H1 (cell line): ENCODE measurements around the gene CD38. TPM values are rescaled to one million over a fixed set of nuclear protein-coding genes. Genes with fewer than 3 reads are reported as not detected.

Source experiments
- CTCF ChIA-PET: fragments of 300-600 bp; sonication (Branson Sonifier 250); formaldehyde crosslinking; loops from one replicate; lab custom pipeline; 2021; ENCODE audit not compliant: partially characterized antibody; lab: Charles Lee
- POLR2A ChIA-PET: fragments of 300-600 bp; sonication (Branson Sonifier 250); formaldehyde crosslinking; loops from one replicate; lab custom pipeline; 2021; ENCODE audit warnings: inconsistent platforms; ENCODE audit not compliant: partially characterized antibody; lab: Charles Lee
- DNase-seq, 2 experiments: peaks; one replicate each; pipeline versions ENCODE4 v3.0.0 to v3.0.0-alpha.2; 2010 to 2022; ENCODE audit warnings: low spot score in 2 of 2, low read depth in 1 of 2, mixed read lengths in 1 of 2
- FAIRE-seq: peaks from 2 replicates; lab custom pipeline; 2011; peaks lifted over from hg19 to GRCh38; lab: Jason Lieb, UNC
- H2AFZ ChIP-seq: 2 replicates; pipeline ENCODE4 v1.8.1; 2012; ENCODE audit warnings: low read length, inconsistent platforms
- H2AK5ac ChIP-seq: 2 replicates; pipeline ENCODE4 v1.6.1; 2013; ENCODE audit warnings: low read depth, low read length
- H2BK120ac ChIP-seq: replicated peaks from 2 replicates; pipeline ENCODE3; 2013; ENCODE audit warnings: low read depth, low read length, inconsistent platforms
- H2BK12ac ChIP-seq: 2 replicates; pipeline ENCODE4 v1.6.1; 2013; ENCODE audit warnings: low read depth, low read length
- H2BK15ac ChIP-seq: 2 replicates; pipeline ENCODE4 v1.6.1; 2013; ENCODE audit warnings: low read length
- H2BK20ac ChIP-seq: 2 replicates; pipeline ENCODE4 v1.6.1; 2013; ENCODE audit warnings: low read length
- H2BK5ac ChIP-seq: 2 replicates; pipeline ENCODE4 v1.6.1; 2013; ENCODE audit warnings: low read depth, low read length
- H3K14ac ChIP-seq: 2 replicates; pipeline ENCODE4 v1.6.1; 2013; ENCODE audit warnings: inconsistent platforms; ENCODE audit not compliant: insufficient read length
- H3K18ac ChIP-seq: 2 replicates; pipeline ENCODE4 v1.6.1; 2013; ENCODE audit warnings: low read length; ENCODE audit errors: extremely low read depth
- H3K23ac ChIP-seq: 2 replicates; pipeline ENCODE4 v1.6.1; 2013; ENCODE audit warnings: inconsistent platforms; ENCODE audit not compliant: insufficient read length
- H3K23me2 ChIP-seq: 2 replicates; pipeline ENCODE4 v1.6.1; 2013; ENCODE audit warnings: low read depth, low read length
- H3K27ac ChIP-seq: 2 replicates; pipeline ENCODE4 v1.6.1; 2011; ENCODE audit warnings: low read depth, low read length, inconsistent platforms
- H3K27me3 ChIP-seq, 4 experiments: replicated peaks in 1 of 4; 1 replicate in 1 of 4; 2 replicates in 3 of 4; pipeline versions ENCODE4 v1.6.1 to v1.8.1; 2011 to 2013; ENCODE audit warnings: low read length in 3 of 4, mild to moderate bottlenecking in 3 of 4, inconsistent platforms in 2 of 4, mixed read lengths in 2 of 4, moderate library complexity in 1 of 4; ENCODE audit not compliant: control insufficient read depth in 3 of 4, insufficient read depth in 3 of 4; ENCODE audit errors: extremely low read depth in 1 of 4
- H3K36me3 ChIP-seq, 4 experiments: 2 replicates each; pipeline versions ENCODE4 v1.6.1 to v1.8.1; 2011 to 2013; ENCODE audit warnings: mild to moderate bottlenecking in 4 of 4, low read length in 3 of 4, moderate library complexity in 2 of 4, control low read depth in 1 of 4, inconsistent platforms in 1 of 4; ENCODE audit not compliant: insufficient read depth in 4 of 4, control insufficient read depth in 2 of 4
- H3K4ac ChIP-seq: replicated peaks from 2 replicates; pipeline ENCODE3; 2013; ENCODE audit warnings: low read length, low read depth, mixed read lengths, inconsistent platforms; ENCODE audit not compliant: insufficient read length
- H3K4me1 ChIP-seq, 4 experiments: replicated peaks in 1 of 4; 1 replicate in 1 of 4; 2 replicates in 3 of 4; pipeline versions ENCODE4 v1.6.1 to v1.8.1; 2011 to 2013; ENCODE audit warnings: low read length in 3 of 4, inconsistent platforms in 2 of 4, mixed read lengths in 1 of 4; ENCODE audit not compliant: insufficient read depth in 4 of 4, control insufficient read depth in 3 of 4
- H3K4me2 ChIP-seq, 2 experiments: 2 replicates each; pipeline versions ENCODE4 v1.6.1 to v1.8.1; 2011 to 2013; ENCODE audit warnings: low read depth in 2 of 2, low read length in 2 of 2, control low read depth in 1 of 2, inconsistent platforms in 1 of 2, mild to moderate bottlenecking in 1 of 2; ENCODE audit not compliant: insufficient read depth in 1 of 2
- H3K4me3 ChIP-seq, 4 experiments: fragments of 200-600, 300-600 bp in 1 of 4; sonication (generic), shearing (Covaris generic), sonication (Bioruptor Twin) in 1 of 4; 2 replicates each; pipeline versions ENCODE4 v1.5.1 to v1.8.1; 2011 to 2016; ENCODE audit warnings: low read length in 4 of 4, low read depth in 3 of 4, control low read depth in 2 of 4, inconsistent platforms in 2 of 4, mild to moderate bottlenecking in 2 of 4, mixed read lengths in 1 of 4, moderate library complexity in 1 of 4; ENCODE audit not compliant: insufficient read depth in 2 of 4; ENCODE audit errors: extremely low read depth in 1 of 4
- H3K56ac ChIP-seq: replicated peaks from 2 replicates; pipeline ENCODE3; 2013; ENCODE audit warnings: low read depth, mild to moderate bottlenecking, mixed read lengths, low read length, inconsistent platforms; ENCODE audit not compliant: insufficient read length
- H3K79me1 ChIP-seq: 2 replicates; pipeline ENCODE4 v1.6.1; 2013; ENCODE audit warnings: low read depth, low read length, control low read depth
- H3K79me2 ChIP-seq, 2 experiments: 2 replicates each; pipeline versions ENCODE4 v1.6.1 to v1.8.1; 2012 to 2013; ENCODE audit warnings: low read length in 2 of 2, mild to moderate bottlenecking in 2 of 2, inconsistent platforms in 1 of 2; ENCODE audit not compliant: insufficient read depth in 2 of 2, control insufficient read depth in 1 of 2
- H3K9ac ChIP-seq, 4 experiments: replicated peaks in 1 of 4; 1 replicate in 1 of 4; 2 replicates in 3 of 4; pipeline versions ENCODE4 v1.6.1 to v1.8.1; 2011 to 2013; ENCODE audit warnings: low read depth in 3 of 4, low read length in 3 of 4, control low read depth in 2 of 4, mild to moderate bottlenecking in 2 of 4, moderate library complexity in 2 of 4, inconsistent platforms in 1 of 4; ENCODE audit errors: extremely low read depth in 1 of 4
- H3K9me3 ChIP-seq, 2 experiments: 2 replicates each; pipeline versions ENCODE4 v1.6.1 to v1.8.1; 2012 to 2013; ENCODE audit warnings: mild to moderate bottlenecking in 2 of 2, moderate library complexity in 2 of 2, control low read depth in 1 of 2, inconsistent platforms in 1 of 2, low read depth in 1 of 2, low read length in 1 of 2, mixed read lengths in 1 of 2; ENCODE audit not compliant: insufficient read depth in 2 of 2
- H4K20me1 ChIP-seq, 2 experiments: replicated peaks in 1 of 2; 2 replicates each; pipeline versions ENCODE3 to v1.8.1; 2011 to 2013; ENCODE audit warnings: inconsistent platforms in 2 of 2, low read length in 2 of 2, mild to moderate bottlenecking in 1 of 2; ENCODE audit not compliant: insufficient read depth in 2 of 2, control insufficient read depth in 1 of 2
- H4K5ac ChIP-seq: 2 replicates; pipeline ENCODE4 v1.6.1; 2013; ENCODE audit warnings: low read length, low read depth, mixed read lengths, inconsistent platforms; ENCODE audit not compliant: insufficient read length
- H4K8ac ChIP-seq: 2 replicates; pipeline ENCODE4 v1.8.0; 2013; ENCODE audit warnings: mild to moderate bottlenecking, moderate library complexity, low read length, inconsistent platforms; ENCODE audit not compliant: insufficient read depth; ENCODE audit errors: extremely low read depth
- H4K91ac ChIP-seq: replicated peaks from 2 replicates; pipeline ENCODE3; 2013; ENCODE audit warnings: low read length, mixed read lengths, inconsistent platforms; ENCODE audit not compliant: insufficient read length
- CEBPB ChIP-seq: IDR thresholded peaks from 2 replicates; pipeline ENCODE4 v1.6.1; 2012; ENCODE audit warnings: low read depth, low read length
- RAD21 ChIP-seq, 2 experiments: IDR thresholded peaks in 1 of 2; conservative IDR thresholded peaks in 1 of 2; 2 replicates each; pipeline ENCODE4 v1.6.1; 2011; ENCODE audit warnings: low read depth in 2 of 2, low read length in 2 of 2, improper control_type of control experiment in 1 of 2, inconsistent platforms in 1 of 2, mild to moderate bottlenecking in 1 of 2, moderate library complexity in 1 of 2
- RXRA ChIP-seq: IDR thresholded peaks from 2 replicates; pipeline ENCODE4 v1.6.1; 2011; ENCODE audit warnings: low read depth, mild to moderate bottlenecking, low read length, moderate library complexity; ENCODE audit not compliant: insufficient read depth
- SIX5 ChIP-seq: IDR thresholded peaks from 2 replicates; pipeline ENCODE4 v1.6.1; 2011; ENCODE audit warnings: mild to moderate bottlenecking, low read depth, low read length
- SRF ChIP-seq: IDR thresholded peaks from 2 replicates; pipeline ENCODE4 v1.6.1; 2011; ENCODE audit warnings: mild to moderate bottlenecking, low read depth, low read length, moderate library complexity
- TCF12 ChIP-seq: IDR thresholded peaks from 2 replicates; pipeline ENCODE4 v1.6.1; 2011; ENCODE audit warnings: low read depth, mild to moderate bottlenecking, low read length
- YY1 ChIP-seq: IDR thresholded peaks from 2 replicates; pipeline ENCODE4 v1.6.1; 2011; ENCODE audit warnings: low read depth, mild to moderate bottlenecking, low read length
- WGBS, 2 experiments: shearing (Covaris generic) in 1 of 2; methylation state at CpG; one replicate each; pipeline versions ENCODE4 v1.1.6 to v1.1.7; 2013 to 2015; ENCODE audit warnings: low lambda C conversion rate in 2 of 2, mixed read lengths in 2 of 2, inconsistent platforms in 1 of 2, low coverage in 1 of 2, missing lambda C conversion rate in 1 of 2; ENCODE audit not compliant: insufficient replicate concordance in 2 of 2, insufficient coverage in 1 of 2, insufficient read length in 1 of 2; ENCODE audit errors: extremely low coverage in 1 of 2, missing lambda C conversion rate in 1 of 2; 5-methylcytosine and 5-hydroxymethylcytosine counted together
- polyA plus RNA-seq, 7 experiments: library from polyadenylated mRNA; depleted of rRNA in 3 of 7; stranded (reverse) in 5 of 7; unstranded in 2 of 7; fragments of >200 nt in 5 of 7; fragments of 200-250 nt in 2 of 7; gene quantifications; 1 replicate in 5 of 7; 2 replicates in 1 of 7; 4 replicates in 1 of 7; pipeline versions ENCODE4 v1.2.1 to v1.2.3, GENCODE V29; 2011 to 2013; ENCODE audit warnings: missing spikeins in 2 of 7, mixed read lengths in 2 of 7
- total RNA-seq: library from RNA; stranded (reverse); fragmentation: NEBNext Ultra II Directional; extraction: Animal tissue kit (Norgen Biotek cat#: 25700); gene quantifications from 2 replicates; pipeline ENCODE4 v1.2.1, GENCODE V29; 2021
- TF ChIP-seq, protein P1 (sequence below): IDR thresholded peaks from 2 replicates; pipeline ENCODE4 v1.6.1; 2012; ENCODE audit warnings: low read length, inconsistent platforms
- TF ChIP-seq, protein P2 (sequence below): IDR thresholded peaks from 2 replicates; pipeline ENCODE4 v1.6.1; 2012; ENCODE audit warnings: inconsistent platforms

The CD38 gene
- total and polyA plus RNA-seq, 2 of the 8 experiments (the other 6 are each of a cell fraction or from before 2014, with no cell fraction given), result 0.14 to 0.24 TPM

DNA sequence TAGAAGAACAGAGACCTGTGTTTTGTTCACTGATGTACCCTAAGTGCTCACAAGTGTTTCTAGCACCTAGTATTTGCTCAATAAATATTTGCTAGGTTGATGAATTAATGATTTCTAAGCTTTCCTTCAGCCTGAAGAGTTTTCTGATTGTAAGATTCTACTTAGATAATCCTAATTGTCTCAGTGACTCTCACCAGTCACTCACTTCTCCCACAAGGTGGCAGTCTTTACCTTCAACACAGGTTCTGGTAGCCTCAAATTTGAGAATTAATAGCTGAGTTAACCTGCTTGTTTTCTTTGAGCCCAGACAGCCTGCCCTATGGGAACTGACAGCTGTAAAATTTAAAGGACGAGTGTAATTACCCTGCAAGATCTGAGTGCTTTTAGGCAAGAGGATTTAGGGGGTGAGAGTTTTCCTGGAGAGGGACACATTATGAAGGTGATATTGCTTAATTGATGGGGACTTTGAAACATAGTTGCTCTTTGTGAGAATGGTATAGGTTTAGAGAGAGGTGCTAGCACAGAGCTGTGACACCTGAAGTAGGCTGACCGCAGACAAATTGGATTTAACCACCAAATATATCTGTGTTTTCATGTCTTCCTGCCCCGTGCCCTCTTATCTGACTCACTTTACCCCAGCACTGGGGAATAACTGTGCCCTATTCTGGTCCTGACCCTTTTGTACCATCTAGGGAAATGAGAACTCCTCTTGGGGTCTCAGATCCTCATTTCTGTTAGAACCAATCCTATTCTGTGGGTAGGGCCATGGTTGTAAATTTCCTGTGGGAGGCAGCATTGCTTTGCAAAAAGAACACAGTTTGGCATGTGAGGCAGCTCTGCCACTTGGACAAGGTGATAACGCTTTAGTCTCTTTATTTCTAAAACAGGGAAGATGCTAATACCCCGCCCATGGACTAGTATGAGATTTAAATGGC lies 27.7 kb downstream of the CD38 start:
- H3K79me2 ChIP-seq, result no peaks in the 10 kb centered on the region
- H2BK20ac ChIP-seq, result peak overlapping the region; percentile 16; the same call in 1 of the 2 replicates
- no peak overlapping the region for H3K27ac ChIP-seq
- H3K36me3 ChIP-seq, result no peaks in the 10 kb centered on the region
- POLR2A ChIA-PET, result interaction anchor here (0.8 to 1.4 kb wide), 4 partner anchors 150 to 196 kb away, joined by 3 to 4 read pairs (median 3); no protein-coding TSS in a partner anchor
- H3K4me1 ChIP-seq, result peaks cover 0 to 3% (median 0%) of the 10 kb centered on the region in 4 experiments; a peak in 1 of 7 replicates
- H4K91ac ChIP-seq, result no peak overlapping the region
- no peaks in the 10 kb centered on the region for H3K27me3 ChIP-seq
- H3K14ac ChIP-seq, result no peak overlapping the region
- H3K9ac ChIP-seq, result no peak overlapping the region
- no peak overlapping the region for H2AK5ac ChIP-seq
- no peaks in the 10 kb centered on the region for H3K23me2 ChIP-seq
- no peaks in the 10 kb centered on the region for H3K9me3 ChIP-seq
- no peak overlapping the region for H2BK5ac ChIP-seq
- H3K56ac ChIP-seq, result no peak overlapping the region
- WGBS, 2 experiments, result 68% methylated on average over 5 of the region's 5 CpGs; no CpG with 5 or more reads in 1 of the 2 experiments
- CTCF ChIA-PET, result interaction anchor here (0.6 to 7.4 kb wide), 78 partner anchors 8 to 572 kb away, joined by 3 to 150 read pairs (median 5); partner anchors contain the start of genes CC2D2A, FGFBP1 and FGFBP2
- no peak overlapping the region for H3K18ac ChIP-seq
- no peak overlapping the region for H2AFZ ChIP-seq
- no peak overlapping the region for H2BK120ac ChIP-seq
- no peak overlapping the region for H3K4ac ChIP-seq
- FAIRE-seq (peak; percentile 82), DNase-seq (no peak)
- H3K23ac ChIP-seq, result no peak overlapping the region
- H3K79me1 ChIP-seq, result no peaks in the 10 kb centered on the region
- no peak overlapping the region for H4K5ac ChIP-seq
- no peak overlapping the region for H2BK12ac ChIP-seq
- no peaks in the 10 kb centered on the region for H4K20me1 ChIP-seq
- H2BK15ac ChIP-seq, result no peak overlapping the region
- H3K4me3 ChIP-seq, result no peak overlapping the region
- H3K4me2 ChIP-seq, result no peak overlapping the region
- no peak overlapping the region for H4K8ac ChIP-seq
- peak; percentile 92 to 95 for TF ChIP-seq RAD21 (IDR thresholded peaks at IDR 0.05 in 1 of 2, conservative IDR thresholded peaks at IDR 0.05 in 1 of 2; ENCODE audit: low read depth in 2 of 2, low read length in 2 of 2)
- TF ChIP-seq CEBPB, result no peak
- TF ChIP-seq SRF, result no peak
- TF ChIP-seq SIX5, result no peak
- TF ChIP-seq, protein P1, sequence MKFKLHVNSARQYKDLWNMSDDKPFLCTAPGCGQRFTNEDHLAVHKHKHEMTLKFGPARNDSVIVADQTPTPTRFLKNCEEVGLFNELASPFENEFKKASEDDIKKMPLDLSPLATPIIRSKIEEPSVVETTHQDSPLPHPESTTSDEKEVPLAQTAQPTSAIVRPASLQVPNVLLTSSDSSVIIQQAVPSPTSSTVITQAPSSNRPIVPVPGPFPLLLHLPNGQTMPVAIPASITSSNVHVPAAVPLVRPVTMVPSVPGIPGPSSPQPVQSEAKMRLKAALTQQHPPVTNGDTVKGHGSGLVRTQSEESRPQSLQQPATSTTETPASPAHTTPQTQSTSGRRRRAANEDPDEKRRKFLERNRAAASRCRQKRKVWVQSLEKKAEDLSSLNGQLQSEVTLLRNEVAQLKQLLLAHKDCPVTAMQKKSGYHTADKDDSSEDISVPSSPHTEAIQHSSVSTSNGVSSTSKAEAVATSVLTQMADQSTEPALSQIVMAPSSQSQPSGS, result no peak
- TF ChIP-seq RXRA, result no peak
- TF ChIP-seq TCF12, result no peak
- TF ChIP-seq YY1, result no peak
- TF ChIP-seq, protein P2, sequence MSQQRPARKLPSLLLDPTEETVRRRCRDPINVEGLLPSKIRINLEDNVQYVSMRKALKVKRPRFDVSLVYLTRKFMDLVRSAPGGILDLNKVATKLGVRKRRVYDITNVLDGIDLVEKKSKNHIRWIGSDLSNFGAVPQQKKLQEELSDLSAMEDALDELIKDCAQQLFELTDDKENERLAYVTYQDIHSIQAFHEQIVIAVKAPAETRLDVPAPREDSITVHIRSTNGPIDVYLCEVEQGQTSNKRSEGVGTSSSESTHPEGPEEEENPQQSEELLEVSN, result no peak
